ENCODE measurements around the gene CFAP97D2. TPM values are rescaled to one million over a fixed set of nuclear protein-coding genes. Genes with fewer than 3 reads are reported as not detected.

Gene CFAP97D2
- total RNA-seq, 1 donor from 2014 or later: not detected

DNA sequence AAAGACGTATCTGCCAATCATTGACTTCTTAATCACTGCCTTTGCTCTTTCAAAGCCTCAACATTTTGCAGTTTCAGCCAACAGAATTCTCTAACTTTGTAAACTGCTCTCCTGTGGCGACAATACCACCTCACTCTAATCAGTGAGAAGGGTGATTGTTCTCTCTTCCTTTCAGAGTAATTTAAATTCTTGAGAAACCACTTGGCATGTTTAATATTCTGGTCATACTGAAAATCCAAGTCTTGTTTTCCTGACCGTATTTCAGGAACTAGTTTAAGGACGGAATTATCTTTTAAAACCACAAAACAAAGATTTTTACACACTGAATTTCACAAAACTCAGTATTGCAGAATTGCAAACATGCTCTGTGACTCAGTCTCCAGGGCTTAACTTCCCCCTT is 50.4 kb downstream of the CFAP97D2 start:
- Mint-ChIP-seq H3K9me3 (ENCODE audit: unreplicated experiment) (no peaks in the 10 kb centered on the region), H3K4me3 (ENCODE audit: unreplicated experiment) (no peak overlapping the region), H3K36me3 (ENCODE audit: low read depth, unreplicated experiment) (no peaks in the 10 kb centered on the region), H3K27ac (ENCODE audit: unreplicated experiment) (no peak overlapping the region), H3K27me3 (ENCODE audit: unreplicated experiment) (peaks cover 2% of the 10 kb centered on the region), H3K4me1 (ENCODE audit: unreplicated experiment) (peaks cover 17% of the 10 kb centered on the region)
- TF ChIP-seq, protein P1, sequence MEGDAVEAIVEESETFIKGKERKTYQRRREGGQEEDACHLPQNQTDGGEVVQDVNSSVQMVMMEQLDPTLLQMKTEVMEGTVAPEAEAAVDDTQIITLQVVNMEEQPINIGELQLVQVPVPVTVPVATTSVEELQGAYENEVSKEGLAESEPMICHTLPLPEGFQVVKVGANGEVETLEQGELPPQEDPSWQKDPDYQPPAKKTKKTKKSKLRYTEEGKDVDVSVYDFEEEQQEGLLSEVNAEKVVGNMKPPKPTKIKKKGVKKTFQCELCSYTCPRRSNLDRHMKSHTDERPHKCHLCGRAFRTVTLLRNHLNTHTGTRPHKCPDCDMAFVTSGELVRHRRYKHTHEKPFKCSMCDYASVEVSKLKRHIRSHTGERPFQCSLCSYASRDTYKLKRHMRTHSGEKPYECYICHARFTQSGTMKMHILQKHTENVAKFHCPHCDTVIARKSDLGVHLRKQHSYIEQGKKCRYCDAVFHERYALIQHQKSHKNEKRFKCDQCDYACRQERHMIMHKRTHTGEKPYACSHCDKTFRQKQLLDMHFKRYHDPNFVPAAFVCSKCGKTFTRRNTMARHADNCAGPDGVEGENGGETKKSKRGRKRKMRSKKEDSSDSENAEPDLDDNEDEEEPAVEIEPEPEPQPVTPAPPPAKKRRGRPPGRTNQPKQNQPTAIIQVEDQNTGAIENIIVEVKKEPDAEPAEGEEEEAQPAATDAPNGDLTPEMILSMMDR (IDR thresholded peaks at IDR 0.05; ENCODE audit: unreplicated experiment): no peak
- DNase-seq (ENCODE audit: low spot score): no peak

DNA sequence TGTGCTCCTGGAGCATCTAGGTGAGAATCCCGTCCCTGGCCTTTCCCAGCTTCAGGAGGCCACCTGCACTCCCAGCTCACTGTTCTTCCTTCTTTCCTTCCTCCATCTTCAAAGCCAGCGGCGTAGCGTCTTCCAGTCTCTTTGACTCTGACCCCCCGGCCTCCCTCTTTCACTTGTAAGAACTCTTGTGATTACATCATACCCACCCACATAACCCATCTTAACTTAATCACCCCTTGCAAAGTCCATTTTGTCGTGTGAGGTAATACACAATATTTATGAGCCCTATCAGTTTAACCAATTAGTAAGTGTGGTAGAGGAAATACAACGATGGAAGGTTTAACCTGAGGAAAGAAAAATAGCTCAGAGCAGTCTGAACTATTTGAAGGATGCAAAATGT is 51.1 kb downstream of the CFAP97D2 start:
- TF ChIP-seq, protein P1 (IDR thresholded peaks at IDR 0.05; ENCODE audit: unreplicated experiment): no peak
- Mint-ChIP-seq H3K27ac (ENCODE audit: unreplicated experiment) (no peak overlapping the region), H3K4me3 (ENCODE audit: unreplicated experiment) (no peak overlapping the region), H3K4me1 (ENCODE audit: unreplicated experiment) (peaks cover 17% of the 10 kb centered on the region), H3K27me3 (ENCODE audit: unreplicated experiment) (no peaks in the 10 kb centered on the region), H3K9me3 (ENCODE audit: unreplicated experiment) (no peaks in the 10 kb centered on the region), H3K36me3 (ENCODE audit: low read depth, unreplicated experiment) (no peaks in the 10 kb centered on the region)
- no peak for DNase-seq (ENCODE audit: low spot score)

DNA sequence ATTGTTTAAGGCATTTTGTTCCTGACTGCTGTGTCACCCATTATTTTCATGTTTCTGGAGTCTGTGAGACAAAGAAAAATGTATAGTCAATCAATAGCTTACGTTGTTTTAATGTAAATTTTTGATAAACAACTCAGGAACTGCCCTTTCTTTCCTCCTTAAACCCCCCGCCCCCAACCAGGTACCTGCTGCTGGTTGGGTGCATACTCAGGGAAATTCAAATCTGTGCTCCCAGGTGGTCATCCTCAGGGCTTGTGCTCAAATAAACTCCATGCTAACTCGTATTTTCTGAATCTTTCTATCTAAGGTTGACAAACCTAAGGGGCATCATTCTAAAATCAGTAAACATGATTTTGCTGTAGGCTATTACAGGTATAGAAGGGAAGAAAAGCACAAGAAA is 51.5 kb downstream of the CFAP97D2 start:
- Mint-ChIP-seq H3K4me1 (ENCODE audit: unreplicated experiment) (peaks cover 20% of the 10 kb centered on the region), H3K9me3 (ENCODE audit: unreplicated experiment) (no peaks in the 10 kb centered on the region), H3K27me3 (ENCODE audit: unreplicated experiment) (no peaks in the 10 kb centered on the region), H3K4me3 (ENCODE audit: unreplicated experiment) (no peak overlapping the region), H3K36me3 (ENCODE audit: low read depth, unreplicated experiment) (no peaks in the 10 kb centered on the region), H3K27ac (ENCODE audit: unreplicated experiment) (no peak overlapping the region)
- no peak for DNase-seq (ENCODE audit: low spot score)
- TF ChIP-seq, protein P1 (IDR thresholded peaks at IDR 0.05; ENCODE audit: unreplicated experiment): no peak

DNA sequence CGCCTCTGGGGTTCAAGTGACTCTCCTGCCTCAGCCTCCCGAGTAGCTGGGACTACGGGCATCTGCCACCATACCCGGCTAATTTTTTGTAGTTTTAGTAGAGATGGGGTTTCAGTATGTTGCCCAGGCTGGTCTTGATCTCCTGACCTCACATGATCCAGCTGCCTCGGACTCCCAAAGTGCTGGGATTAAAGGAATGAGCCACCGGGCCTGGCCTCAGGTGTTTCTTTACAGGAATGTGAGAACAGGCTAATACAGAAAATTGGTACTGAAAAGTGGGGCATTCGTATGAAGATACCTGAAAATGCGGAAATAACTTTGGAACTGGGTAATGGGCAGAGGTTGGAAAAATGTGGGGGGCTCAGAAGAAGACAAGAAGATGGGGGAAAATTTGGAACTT is 52.8 kb downstream of the CFAP97D2 start:
- Mint-ChIP-seq H3K36me3 (ENCODE audit: low read depth, unreplicated experiment) (no peaks in the 10 kb centered on the region), H3K9me3 (ENCODE audit: unreplicated experiment) (no peaks in the 10 kb centered on the region), H3K4me1 (ENCODE audit: unreplicated experiment) (peaks cover 27% of the 10 kb centered on the region), H3K27ac (ENCODE audit: unreplicated experiment) (peak overlapping the region; percentile 11), H3K27me3 (ENCODE audit: unreplicated experiment) (no peaks in the 10 kb centered on the region), H3K4me3 (ENCODE audit: unreplicated experiment) (no peak overlapping the region)
- TF ChIP-seq, protein P1 (IDR thresholded peaks at IDR 0.05; ENCODE audit: unreplicated experiment): no peak
- no peak for DNase-seq (ENCODE audit: low spot score)

DNA sequence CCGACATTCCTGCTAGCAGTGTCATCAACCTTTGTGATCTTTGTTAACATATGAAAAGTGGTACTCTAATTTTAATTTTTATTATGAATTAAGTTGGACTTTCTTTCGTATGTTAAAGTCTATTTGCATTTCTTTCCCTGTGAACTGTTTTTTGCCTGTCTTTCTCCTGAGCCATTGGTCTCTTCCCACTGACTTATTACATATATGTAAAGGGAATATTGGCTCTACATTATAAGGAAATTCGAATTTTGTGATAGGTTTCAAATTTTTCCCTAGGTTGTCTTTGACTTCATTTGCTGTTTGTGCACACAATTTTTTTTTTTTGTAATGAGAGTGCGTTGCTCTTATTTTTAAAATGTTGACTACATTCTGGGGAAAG is 55.2 kb downstream of the CFAP97D2 start:
- Mint-ChIP-seq H3K36me3 (ENCODE audit: low read depth, unreplicated experiment) (peaks cover 7% of the 10 kb centered on the region), H3K27ac (ENCODE audit: unreplicated experiment) (peak overlapping the region; percentile 21), H3K9me3 (ENCODE audit: unreplicated experiment) (no peaks in the 10 kb centered on the region), H3K4me3 (ENCODE audit: unreplicated experiment) (peak overlapping the region; percentile 92), H3K4me1 (ENCODE audit: unreplicated experiment) (peaks cover 18% of the 10 kb centered on the region), H3K27me3 (ENCODE audit: unreplicated experiment) (no peaks in the 10 kb centered on the region)
- TF ChIP-seq, protein P1 (IDR thresholded peaks at IDR 0.05; ENCODE audit: unreplicated experiment): no peak
- DNase-seq (ENCODE audit: low spot score): no peak
